ENCODE measurements around the gene CPT2. TPM values are rescaled to one million over a fixed set of nuclear protein-coding genes. Genes with fewer than 3 reads are reported as not detected.

The CPT2 gene
- total and polyA plus RNA-seq, 10 donors = 7.1 to 30.9 (median 16.8) TPM

DNA sequence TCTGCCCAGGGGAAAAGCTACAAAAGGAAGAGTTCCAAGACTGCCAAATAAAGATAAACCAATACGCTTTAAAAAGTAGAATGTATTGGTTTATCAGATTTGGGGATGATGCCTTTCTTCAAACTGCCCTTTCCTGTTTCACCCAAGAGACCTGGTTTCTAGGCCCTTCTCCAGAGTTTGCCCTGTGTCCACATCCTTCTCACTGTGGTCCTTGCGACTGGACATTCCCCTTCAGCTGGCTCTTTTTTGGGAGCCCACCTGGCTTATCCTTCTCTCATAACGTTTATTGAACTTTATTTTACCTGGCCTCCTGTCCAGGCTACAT lies 24.3 kb downstream of the CPT2 start:
- TF ChIP-seq POLR2AphosphoS5 (IDR thresholded peaks at IDR 0.05) (no peak), POLR2A (IDR thresholded peaks at IDR 0.05) (no peak)
- TF ChIP-seq, protein P1, sequence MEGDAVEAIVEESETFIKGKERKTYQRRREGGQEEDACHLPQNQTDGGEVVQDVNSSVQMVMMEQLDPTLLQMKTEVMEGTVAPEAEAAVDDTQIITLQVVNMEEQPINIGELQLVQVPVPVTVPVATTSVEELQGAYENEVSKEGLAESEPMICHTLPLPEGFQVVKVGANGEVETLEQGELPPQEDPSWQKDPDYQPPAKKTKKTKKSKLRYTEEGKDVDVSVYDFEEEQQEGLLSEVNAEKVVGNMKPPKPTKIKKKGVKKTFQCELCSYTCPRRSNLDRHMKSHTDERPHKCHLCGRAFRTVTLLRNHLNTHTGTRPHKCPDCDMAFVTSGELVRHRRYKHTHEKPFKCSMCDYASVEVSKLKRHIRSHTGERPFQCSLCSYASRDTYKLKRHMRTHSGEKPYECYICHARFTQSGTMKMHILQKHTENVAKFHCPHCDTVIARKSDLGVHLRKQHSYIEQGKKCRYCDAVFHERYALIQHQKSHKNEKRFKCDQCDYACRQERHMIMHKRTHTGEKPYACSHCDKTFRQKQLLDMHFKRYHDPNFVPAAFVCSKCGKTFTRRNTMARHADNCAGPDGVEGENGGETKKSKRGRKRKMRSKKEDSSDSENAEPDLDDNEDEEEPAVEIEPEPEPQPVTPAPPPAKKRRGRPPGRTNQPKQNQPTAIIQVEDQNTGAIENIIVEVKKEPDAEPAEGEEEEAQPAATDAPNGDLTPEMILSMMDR (IDR thresholded peaks at IDR 0.05 in 8 of 11, conservative IDR thresholded peaks at IDR 0.05 in 3 of 11) = no peak
- H3K4me1 ChIP-seq = peaks cover 6 to 42% (median 19%) of the 10 kb centered on the region in 6 donors
- peak overlapping the region; percentile 62 to 79 (median 72) for H3K4me3 ChIP-seq
- 54 to 70% (median 58%) methylated on average over 3 of the region's 3 CpGs for WGBS, 5 donors
- no peaks in the 10 kb centered on the region for H3K27me3 ChIP-seq (replicated peaks in 1 of 7)
- H3K36me3 ChIP-seq = peaks cover 0 to 35% (median 13%) of the 10 kb centered on the region in 6 donors
- DNase-seq = no peak
- intact Hi-C loops (cut with DNase I; ENCODE audit: low total_unique reads) = no loop called here
- no peaks in the 10 kb centered on the region for H3K9me3 ChIP-seq
- peak overlapping the region; percentile 96 to 98 (median 97) for H3K27ac ChIP-seq

- no peak for DNase-seq
- Histone ChIP-seq H3K9me3 (no peaks in the 10 kb centered on the region), H3K36me3 (peaks cover 5 to 38% (median 34%) of the 10 kb centered on the region in 6 donors), H3K4me1 (peaks cover 19 to 34% (median 32%) of the 10 kb centered on the region in 6 donors), H3K4me3 (peak overlapping the region; percentile 71 to 100 (median 97)), H3K27ac (peak overlapping the region in 6 of 8 donors; percentile 74 to 91 (median 88)), H3K27me3 (replicated peaks in 1 of 7) (no peaks in the 10 kb centered on the region)
- TF ChIP-seq, protein P1 (IDR thresholded peaks at IDR 0.05 in 8 of 11, conservative IDR thresholded peaks at IDR 0.05 in 3 of 11) = no peak
- intact Hi-C loops (cut with DNase I; ENCODE audit: low total_unique reads) = no loop called here
- WGBS, 5 donors = 26 to 45% (median 40%) methylated on average over 7 to 8 of the region's 8 CpGs
Observed at GRCh38 chr1:53237638-53238037, 41.0 kb downstream of the CPT2 start.

GRCh38 chr1:53238197-53239155 lies 41.9 kb downstream of the CPT2 start, which contains the start of gene MAGOH:
Gene MAGOH (minus strand): TSS chr1:53238518. CDS start chr1:53238448, 70 bp downstream.
- peak; percentile 99 for DNase-seq
- Histone ChIP-seq H3K4me3 (peak within 1 kb of the TSS; percentile 71 to 100 (median 97)), H3K4me1 (peaks cover 19 to 34% (median 32%) of the 10 kb centered on the region in 6 donors), H3K27me3 (replicated peaks in 1 of 7) (no peaks in the 10 kb centered on the region), H3K36me3 (peaks cover 3 to 29% (median 26%) of the 10 kb centered on the region in 6 donors), H3K27ac (peak within 1 kb of the TSS; percentile 39 to 91 (median 85)), H3K9me3 (no peaks in the 10 kb centered on the region)
- WGBS, 5 donors = 4 to 17% (median 7%) methylated on average over 39 to 64 of the region's 64 CpGs
- intact Hi-C loops (cut with DNase I; ENCODE audit: low total_unique reads) = no loop called here
- TF ChIP-seq POLR2AphosphoS5 (IDR thresholded peaks at IDR 0.05) (peak; percentile 98 to 99 (median 98)), POLR2A (IDR thresholded peaks at IDR 0.05) (peak; percentile 42 to 72 (median 46))
- TF ChIP-seq, protein P1 (IDR thresholded peaks at IDR 0.05 in 8 of 11, conservative IDR thresholded peaks at IDR 0.05 in 3 of 11) = peak in 1 of 11 experiments; percentile 35

DNA sequence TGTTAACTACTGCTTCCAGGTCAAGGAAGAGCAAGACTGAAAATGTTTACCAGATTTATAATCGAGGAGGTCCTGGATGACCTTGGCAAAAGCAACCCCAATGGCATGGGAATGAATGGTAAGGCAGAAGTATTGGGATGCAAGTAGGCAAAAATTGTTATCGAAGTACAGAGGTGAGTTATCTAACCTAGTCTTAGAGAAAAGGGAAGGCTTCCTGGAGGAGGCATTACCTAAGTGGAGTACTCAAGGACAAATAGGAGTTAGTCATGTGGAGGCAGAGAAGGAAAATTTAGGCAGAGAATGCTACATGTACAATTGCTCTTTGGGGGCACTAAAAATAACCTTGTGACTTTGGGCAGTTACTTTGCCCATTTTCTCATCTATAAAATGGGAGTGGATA lies 45.2 kb downstream of the CPT2 start:
- no peak overlapping the region for H3K4me3 ChIP-seq
- TF ChIP-seq, protein P1 (IDR thresholded peaks at IDR 0.05 in 8 of 11, conservative IDR thresholded peaks at IDR 0.05 in 3 of 11) = no peak
- TF ChIP-seq POLR2AphosphoS5 (IDR thresholded peaks at IDR 0.05) = no peak
- H3K9me3 ChIP-seq = no peaks in the 10 kb centered on the region
- peaks cover 11 to 31% (median 17%) of the 10 kb centered on the region in 6 donors for H3K4me1 ChIP-seq
- WGBS, 5 donors = 89 to 96% (median 94%) methylated on average over 2 of the region's 2 CpGs
- no peaks in the 10 kb centered on the region for H3K27me3 ChIP-seq (replicated peaks in 1 of 7)
- intact Hi-C loops (cut with DNase I; ENCODE audit: low total_unique reads) = no loop called here
- peaks cover 0 to 4% (median 0%) of the 10 kb centered on the region in 6 donors for H3K36me3 ChIP-seq
- no peak overlapping the region for H3K27ac ChIP-seq
- no peak for DNase-seq

All from spleen (tissue), 11 donors.